NCI-H187 (cell line): ENCODE data around the gene GLYAT.
"Not testable (repeated sequence)": the region's sequence is repeated elsewhere in the genome, so short reads cannot be mapped to it uniquely, and the experiment has no call there.

Experiments
- DNase-seq, 2 experiments: peaks; one replicate each; lab custom pipeline; 2025; lab: John Stamatoyannopoulos, UW

GLYAT gene

DNA sequence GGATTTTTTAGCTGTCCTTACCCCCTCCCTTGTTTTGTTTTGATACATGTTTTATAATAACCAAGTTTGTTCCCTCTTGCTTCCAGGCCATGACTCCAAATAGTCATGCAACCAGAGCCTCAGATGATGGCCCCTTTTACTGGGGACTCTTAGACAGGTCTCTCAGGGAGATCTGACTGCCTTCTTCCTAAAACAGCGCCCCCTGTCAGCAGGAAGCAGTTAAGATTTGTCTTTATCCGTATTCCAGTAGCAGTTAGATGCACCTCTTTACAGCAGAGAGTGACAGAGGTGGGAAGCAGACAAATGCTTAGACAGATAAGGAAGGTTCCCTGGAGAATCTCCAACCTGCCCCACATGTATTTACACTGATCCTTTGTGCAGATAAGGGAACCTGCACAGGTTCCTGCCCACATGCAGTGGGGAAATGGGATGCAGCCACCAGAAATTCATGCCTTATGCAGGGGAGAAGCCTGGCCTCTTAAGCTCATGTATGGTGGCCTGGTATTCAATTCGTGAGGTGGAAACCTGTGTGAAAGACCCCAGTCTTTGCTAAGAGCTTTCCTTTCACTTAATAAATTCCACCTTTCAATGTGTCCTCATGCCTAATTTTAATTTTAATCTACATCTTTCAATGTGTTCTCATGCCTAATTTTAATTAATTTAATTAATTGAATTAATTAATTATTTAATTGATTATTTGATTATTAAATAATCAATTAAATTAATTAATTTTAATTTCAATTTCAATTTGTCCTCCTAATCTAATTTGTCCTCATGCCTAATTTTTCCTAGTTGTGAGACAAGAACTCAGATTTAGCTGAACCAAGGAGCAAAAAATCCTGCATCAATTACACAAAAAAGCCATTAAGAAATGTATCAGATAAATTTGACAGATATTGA, 11.5 kb upstream of the GLYAT start:
- DNase-seq, result no peak

- DNase-seq, result no peak
Observed at GRCh38 chr11:58742140-58742539, 10.4 kb upstream of the GLYAT start.

GRCh38 chr11:58741127-58741526, 9.4 kb upstream of the GLYAT start:
- DNase-seq, result no peak

- DNase-seq, result no peak
Observed at GRCh38 chr11:58740447-58740846, 8.7 kb upstream of the GLYAT start.

DNA sequence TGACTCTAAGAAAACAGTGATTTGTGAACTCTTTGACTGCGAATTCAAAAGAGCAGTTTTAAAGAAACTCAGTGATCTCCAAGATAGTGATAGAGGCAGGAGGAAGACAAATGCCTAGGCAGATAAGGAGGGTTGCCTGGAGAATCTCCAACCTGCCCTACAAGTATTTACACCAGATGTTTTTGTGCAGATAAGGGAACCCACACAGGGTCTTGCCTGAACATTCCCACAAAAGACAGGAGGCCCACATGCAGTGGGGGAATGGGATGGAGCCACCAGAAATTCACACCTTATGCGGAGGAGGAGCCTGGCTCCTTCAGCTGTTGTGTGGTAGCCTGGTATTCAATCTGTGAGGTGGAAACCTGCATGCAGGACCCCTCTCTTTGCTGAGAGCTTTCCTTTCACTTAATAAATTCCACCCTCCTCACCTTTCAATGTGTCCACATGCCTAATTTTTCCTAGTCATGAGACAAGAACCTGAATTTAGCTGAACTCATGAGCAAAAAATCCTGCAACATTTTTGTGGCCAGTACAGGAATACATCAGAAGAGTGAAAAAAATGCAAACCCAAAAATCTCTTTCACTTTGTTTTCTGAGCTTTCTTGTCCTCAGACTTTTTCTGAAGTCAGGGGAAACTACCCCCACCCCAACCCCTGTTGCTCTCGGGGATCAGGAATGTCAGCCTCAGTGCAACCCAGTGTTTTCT, 8.1 kb upstream of the GLYAT start:
- no peak for DNase-seq

GRCh38 chr11:58734681-58735490, 3.1 kb upstream of the GLYAT start:
- DNase-seq, result no peak

DNA sequence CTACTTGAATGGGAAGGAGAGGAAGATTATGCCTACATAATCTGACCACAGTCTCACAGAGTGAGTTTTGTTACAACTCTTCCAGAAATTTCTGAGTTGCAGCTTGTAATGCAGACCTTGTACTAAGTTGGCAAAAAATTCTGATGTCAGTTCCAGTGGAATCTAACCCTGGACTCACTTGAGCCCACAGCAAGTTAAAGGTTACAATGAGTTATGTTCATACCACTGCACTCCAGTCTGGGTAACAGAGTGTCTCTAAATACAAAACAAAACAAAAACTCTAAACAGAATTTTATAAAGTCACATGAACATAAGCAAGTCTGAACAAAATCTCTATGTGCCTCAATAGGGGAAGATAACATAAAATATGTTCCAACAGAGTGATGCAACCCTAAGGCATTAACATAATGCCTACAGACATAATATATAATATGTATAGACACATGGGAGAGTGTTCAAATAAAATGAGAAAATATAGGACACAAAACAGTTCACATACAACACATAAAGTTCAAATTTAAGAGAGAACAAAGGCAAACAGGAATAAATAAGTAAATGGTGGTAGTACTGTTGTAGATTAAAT, 1.1 kb downstream of the GLYAT start:
- DNase-seq, result no peak

- no peak for DNase-seq
Observed at GRCh38 chr11:58727415-58727797, 4.3 kb downstream of the GLYAT start.

DNA sequence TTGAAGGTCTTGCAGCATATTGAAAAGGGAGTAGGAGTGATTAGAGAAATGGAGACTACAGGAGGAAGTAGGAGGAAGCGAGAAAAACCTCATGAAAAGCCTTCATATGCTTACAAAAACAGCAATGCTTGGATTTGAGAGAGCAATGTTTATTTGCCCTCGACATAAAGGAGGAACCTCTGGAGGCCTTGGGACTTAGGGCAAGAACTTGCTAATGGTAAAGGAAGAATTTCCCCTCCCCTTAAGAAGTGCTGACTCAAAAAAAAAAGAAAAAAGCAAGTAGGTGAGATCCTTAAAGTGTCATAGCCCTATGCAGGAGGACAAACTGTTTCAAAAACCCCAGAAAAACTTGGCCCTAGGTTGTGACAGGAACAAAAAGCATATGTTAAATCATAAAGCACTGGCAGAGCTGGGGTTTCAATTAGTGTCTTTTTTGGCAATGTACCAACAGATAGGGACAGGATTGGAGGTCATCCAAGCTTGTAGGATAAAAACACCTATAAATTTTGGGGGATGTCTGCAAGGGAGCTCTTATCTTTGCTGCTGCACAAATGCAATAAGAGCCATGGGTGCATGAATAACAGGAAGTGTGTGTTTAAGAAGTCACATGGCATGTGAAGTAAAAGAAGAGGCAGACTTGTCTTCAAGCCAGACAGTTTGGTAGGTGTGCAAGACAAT, 4.9 kb downstream of the GLYAT start:
- no peak for DNase-seq

GRCh38 chr11:58719406-58720117, 12.2 kb downstream of the GLYAT start:
- DNase-seq, result no peak

DNA sequence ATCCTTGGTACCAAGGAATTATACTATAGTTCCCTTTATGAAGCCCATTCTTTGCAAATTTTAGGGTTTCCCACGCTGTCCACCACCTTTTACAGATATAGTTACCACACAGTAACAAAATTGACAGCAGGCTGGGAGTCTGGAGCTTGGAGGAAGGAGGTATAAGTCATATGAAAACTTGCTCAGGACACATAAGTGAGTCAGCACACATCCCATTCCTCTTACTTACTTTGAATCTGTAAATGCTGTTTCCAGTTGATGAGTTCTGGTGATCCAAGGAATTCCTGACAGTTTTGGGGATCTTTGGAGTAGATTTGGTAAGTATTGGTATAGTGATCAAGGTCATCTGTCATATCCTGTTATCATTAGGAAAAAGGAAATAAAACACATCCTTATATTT, 19.2 kb downstream of the GLYAT start:
- no peak for DNase-seq

GRCh38 chr11:58711832-58712231, 19.9 kb downstream of the GLYAT start:
- DNase-seq, result no peak

DNA sequence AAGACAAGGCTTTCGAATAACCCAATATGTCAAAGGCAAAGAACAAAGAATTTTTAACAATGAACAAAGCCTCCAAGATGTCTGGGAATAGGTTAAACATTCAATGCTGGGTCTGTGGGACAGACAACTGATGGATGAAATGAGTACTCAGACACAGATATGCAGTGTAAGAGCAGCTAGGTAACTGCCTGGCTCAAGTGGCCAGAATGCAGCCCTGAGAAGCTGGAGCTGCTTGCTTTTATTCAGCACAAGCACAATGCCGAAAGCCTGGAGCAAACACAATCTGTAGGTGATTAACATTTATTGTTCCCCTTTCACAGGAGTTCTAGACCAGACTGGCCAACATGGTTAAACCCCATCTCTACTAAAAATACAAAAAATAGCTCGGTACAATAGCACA, 24.0 kb downstream of the GLYAT start:
- no peak for DNase-seq

GRCh38 chr11:58696825-58697224, 34.9 kb downstream of the GLYAT start:
- not testable (repeated sequence) for DNase-seq

DNA sequence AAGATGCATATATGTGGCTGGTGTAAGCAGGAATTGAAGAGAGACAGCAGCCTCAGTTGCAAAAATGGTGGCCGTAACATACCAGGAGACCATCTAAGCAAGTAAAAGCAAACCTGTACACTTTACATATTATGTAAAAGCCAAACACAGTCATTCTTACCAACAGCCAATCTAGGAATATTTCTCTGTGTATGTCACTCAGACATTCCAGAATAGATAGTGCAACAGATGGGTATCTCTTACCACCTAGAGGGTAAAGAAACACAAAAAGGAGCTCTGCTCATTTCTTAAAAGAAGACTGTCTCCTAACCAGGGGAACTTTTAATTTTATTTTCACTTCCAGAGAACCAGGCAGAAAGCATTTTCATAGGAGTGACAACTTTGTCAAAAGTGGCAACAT, 38.7 kb downstream of the GLYAT start:
- DNase-seq, result no peak

GRCh38 chr11:58691675-58692074, 40.1 kb downstream of the GLYAT start:
- DNase-seq, result no peak

GRCh38 chr11:58688789-58689503, 42.8 kb downstream of the GLYAT start:
- no peak for DNase-seq

- DNase-seq, result no peak
Observed at GRCh38 chr11:58685973-58686722, 45.6 kb downstream of the GLYAT start.

DNA sequence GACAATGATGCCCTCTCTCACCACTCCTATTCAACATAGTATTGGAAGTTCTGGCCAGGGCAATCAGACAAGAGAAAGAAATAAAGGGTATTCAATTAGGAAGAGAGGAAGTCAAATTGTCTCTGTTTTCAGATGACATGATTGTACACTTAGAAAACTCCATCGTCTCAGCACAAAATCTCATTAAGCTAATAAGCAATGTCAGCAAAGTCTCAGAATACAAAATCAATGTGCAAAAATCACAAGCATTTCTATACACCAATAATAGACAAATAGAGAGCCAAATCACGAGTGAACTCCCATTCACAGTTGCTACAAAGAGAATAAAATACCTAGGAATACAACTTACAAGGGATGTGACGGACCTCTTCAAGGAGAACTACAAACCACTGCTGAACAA, 49.1 kb downstream of the GLYAT start:
- DNase-seq, result not testable (repeated sequence)

GRCh38 chr11:58677536-58677935, 54.2 kb downstream of the GLYAT start:
- DNase-seq, result not testable (repeated sequence)
